ENCODE data around the gene DNAH17.

DNA sequence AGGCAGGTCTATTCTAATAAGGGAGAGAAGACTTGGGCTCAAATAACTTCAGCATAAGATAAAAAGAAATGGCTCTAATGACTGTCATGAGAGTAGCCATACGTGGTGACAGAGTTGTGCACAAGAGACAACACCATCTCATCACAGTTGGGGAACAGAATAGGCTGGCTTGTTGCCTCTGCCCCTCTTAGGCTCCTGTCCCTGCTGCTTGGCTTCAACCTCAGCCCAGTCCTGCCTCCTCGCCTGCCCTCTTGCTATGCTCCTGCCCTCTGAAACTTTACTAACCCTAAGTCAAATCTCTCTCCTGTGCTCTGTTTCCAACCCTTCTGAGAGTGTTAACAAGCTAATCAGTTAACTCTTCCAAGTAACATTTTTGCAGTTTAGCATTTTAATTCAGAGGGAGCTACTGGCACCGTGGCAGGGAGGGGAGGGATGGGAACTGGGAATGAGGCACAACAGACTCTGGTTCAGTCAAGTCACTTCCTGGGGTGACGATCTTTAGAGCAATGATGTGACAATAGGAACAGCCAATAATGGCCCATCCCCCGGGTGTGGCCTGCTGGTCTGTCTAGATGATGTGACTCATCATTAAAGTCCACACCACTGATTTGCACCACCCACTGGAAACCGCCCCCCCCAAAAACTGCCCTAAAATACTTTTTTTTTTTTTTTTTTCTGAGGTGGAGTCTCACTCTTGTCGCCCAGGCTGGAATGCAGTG lies 35.5 kb downstream of the DNAH17 start:
- TF ChIP-seq POLR2AphosphoS5 (IDR thresholded peaks at IDR 0.05; ENCODE audit: insufficient read depth, low read depth, low read length) (no peak), POLR2A (IDR thresholded peaks at IDR 0.05; ENCODE audit: low read depth, low read length) (no peak), FOS (IDR thresholded peaks at IDR 0.05; ENCODE audit: borderline replicate concordance, insufficient read depth, low read length) (no peak)
- TF ChIP-seq, protein P1, sequence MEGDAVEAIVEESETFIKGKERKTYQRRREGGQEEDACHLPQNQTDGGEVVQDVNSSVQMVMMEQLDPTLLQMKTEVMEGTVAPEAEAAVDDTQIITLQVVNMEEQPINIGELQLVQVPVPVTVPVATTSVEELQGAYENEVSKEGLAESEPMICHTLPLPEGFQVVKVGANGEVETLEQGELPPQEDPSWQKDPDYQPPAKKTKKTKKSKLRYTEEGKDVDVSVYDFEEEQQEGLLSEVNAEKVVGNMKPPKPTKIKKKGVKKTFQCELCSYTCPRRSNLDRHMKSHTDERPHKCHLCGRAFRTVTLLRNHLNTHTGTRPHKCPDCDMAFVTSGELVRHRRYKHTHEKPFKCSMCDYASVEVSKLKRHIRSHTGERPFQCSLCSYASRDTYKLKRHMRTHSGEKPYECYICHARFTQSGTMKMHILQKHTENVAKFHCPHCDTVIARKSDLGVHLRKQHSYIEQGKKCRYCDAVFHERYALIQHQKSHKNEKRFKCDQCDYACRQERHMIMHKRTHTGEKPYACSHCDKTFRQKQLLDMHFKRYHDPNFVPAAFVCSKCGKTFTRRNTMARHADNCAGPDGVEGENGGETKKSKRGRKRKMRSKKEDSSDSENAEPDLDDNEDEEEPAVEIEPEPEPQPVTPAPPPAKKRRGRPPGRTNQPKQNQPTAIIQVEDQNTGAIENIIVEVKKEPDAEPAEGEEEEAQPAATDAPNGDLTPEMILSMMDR (IDR thresholded peaks at IDR 0.05; ENCODE audit: extremely low read depth in 1 of 2, insufficient read depth in 1 of 2, low read depth in 1 of 2, low read length in 2 of 2) = no peak
- TF ChIP-seq, protein P2, sequence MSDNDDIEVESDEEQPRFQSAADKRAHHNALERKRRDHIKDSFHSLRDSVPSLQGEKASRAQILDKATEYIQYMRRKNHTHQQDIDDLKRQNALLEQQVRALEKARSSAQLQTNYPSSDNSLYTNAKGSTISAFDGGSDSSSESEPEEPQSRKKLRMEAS (IDR thresholded peaks at IDR 0.05; ENCODE audit: insufficient read depth, insufficient read length) = no peak

Measured in endothelial cell of umbilical vein (primary cell).